ENCODE measurements around the gene SYPL1.

The SYPL1 gene

GRCh38 chr7:106050746-106051117 is 61.4 kb downstream of the SYPL1 start:
- Histone ChIP-seq H3K36me3 (replicated peaks) (no peaks in the 10 kb centered on the region), H3K27me3 (replicated peaks) (peaks cover 11% of the 10 kb centered on the region), H3K27ac (no peak overlapping the region), H3K4me3 (ENCODE audit: low read depth, low read length) (no peak overlapping the region)
- in situ Hi-C loops (cut with HindIII; ENCODE audit: low pct_ligation_motif_present, low sequenced_read_pairs), result loop anchor here (25.0 kb wide), 1 partner anchor 112 kb away; no protein-coding TSS in a partner anchor
- TF ChIP-seq, protein P1, sequence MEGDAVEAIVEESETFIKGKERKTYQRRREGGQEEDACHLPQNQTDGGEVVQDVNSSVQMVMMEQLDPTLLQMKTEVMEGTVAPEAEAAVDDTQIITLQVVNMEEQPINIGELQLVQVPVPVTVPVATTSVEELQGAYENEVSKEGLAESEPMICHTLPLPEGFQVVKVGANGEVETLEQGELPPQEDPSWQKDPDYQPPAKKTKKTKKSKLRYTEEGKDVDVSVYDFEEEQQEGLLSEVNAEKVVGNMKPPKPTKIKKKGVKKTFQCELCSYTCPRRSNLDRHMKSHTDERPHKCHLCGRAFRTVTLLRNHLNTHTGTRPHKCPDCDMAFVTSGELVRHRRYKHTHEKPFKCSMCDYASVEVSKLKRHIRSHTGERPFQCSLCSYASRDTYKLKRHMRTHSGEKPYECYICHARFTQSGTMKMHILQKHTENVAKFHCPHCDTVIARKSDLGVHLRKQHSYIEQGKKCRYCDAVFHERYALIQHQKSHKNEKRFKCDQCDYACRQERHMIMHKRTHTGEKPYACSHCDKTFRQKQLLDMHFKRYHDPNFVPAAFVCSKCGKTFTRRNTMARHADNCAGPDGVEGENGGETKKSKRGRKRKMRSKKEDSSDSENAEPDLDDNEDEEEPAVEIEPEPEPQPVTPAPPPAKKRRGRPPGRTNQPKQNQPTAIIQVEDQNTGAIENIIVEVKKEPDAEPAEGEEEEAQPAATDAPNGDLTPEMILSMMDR (IDR thresholded peaks at IDR 0.05; ENCODE audit: low read depth, low read length, missing control alignments), result no peak
- peak; percentile 30 for DNase-seq

GRCh38 chr7:106050002-106050745 is 61.9 kb downstream of the SYPL1 start:
- H3K4me3 ChIP-seq (ENCODE audit: low read depth, low read length), result no peak overlapping the region
- peaks cover 14% of the 10 kb centered on the region for H3K27me3 ChIP-seq (replicated peaks)
- TF ChIP-seq, protein P1 (IDR thresholded peaks at IDR 0.05; ENCODE audit: low read depth, low read length, missing control alignments), result peak; percentile 51
- in situ Hi-C loops (cut with HindIII; ENCODE audit: low pct_ligation_motif_present, low sequenced_read_pairs), result loop anchor here (25.0 kb wide), 1 partner anchor 112 kb away; no protein-coding TSS in a partner anchor
- H3K27ac ChIP-seq, result no peak overlapping the region
- no peaks in the 10 kb centered on the region for H3K36me3 ChIP-seq (replicated peaks)
- peak; percentile 6 for DNase-seq

DNA sequence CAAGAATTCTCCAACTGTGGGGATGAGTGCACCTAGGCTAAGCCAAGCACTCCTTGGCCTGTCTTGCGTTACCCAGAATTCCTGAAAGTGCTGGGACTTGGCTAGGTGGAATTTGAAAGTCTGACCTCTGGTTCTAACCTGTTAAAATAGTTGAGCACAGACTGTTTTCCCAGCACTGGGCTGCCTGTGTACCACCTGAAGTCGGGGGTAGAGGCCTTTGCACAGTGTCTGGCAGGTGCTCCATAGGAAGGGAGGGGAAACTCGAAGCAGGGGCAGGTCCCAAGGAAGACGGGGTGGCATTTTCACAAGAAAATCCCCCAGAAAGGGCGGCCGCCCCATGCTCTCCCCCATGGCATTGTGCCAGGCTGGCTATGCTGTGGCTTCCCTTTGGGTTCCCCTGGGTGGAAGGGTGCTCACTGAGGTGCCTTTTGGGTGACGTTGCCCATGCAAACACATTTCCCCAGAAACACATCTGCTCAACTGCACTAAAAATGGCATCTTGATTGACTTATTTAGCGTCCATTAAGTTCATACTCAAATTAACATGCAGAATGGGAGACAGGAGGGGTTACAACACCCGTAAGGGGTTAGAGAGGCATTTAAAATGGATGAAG is 62.9 kb downstream of the SYPL1 start:
- TF ChIP-seq, protein P1 (IDR thresholded peaks at IDR 0.05; ENCODE audit: low read depth, low read length, missing control alignments), result no peak
- H3K27me3 ChIP-seq (replicated peaks), result peaks cover 22% of the 10 kb centered on the region
- no peak overlapping the region for H3K27ac ChIP-seq
- in situ Hi-C loops (cut with HindIII; ENCODE audit: low pct_ligation_motif_present, low sequenced_read_pairs), result loop anchor here (25.0 kb wide), 1 partner anchor 287 kb away; no protein-coding TSS in a partner anchor
- no peaks in the 10 kb centered on the region for H3K36me3 ChIP-seq (replicated peaks)
- DNase-seq, result no peak
- H3K4me3 ChIP-seq (ENCODE audit: low read depth, low read length), result no peak overlapping the region

DNA sequence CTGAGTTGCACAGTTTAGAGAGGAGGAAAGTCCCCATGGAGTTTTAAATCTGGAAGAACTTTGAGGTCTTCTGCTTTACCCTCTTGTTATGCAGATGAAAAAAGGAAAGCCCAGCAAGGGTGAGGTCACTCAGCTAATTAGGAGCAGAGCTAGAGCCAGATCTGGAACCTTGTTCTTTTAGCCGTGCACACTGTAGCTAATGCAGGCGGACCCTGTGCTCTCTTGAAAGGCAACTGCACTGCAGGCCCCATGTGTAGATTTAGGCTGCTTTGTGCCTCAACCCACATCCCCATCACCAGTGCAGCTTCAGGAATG is 63.4 kb downstream of the SYPL1 start:
- Histone ChIP-seq H3K36me3 (replicated peaks) (no peaks in the 10 kb centered on the region), H3K27ac (no peak overlapping the region), H3K27me3 (replicated peaks) (peaks cover 26% of the 10 kb centered on the region), H3K4me3 (ENCODE audit: low read depth, low read length) (no peak overlapping the region)
- TF ChIP-seq, protein P1 (IDR thresholded peaks at IDR 0.05; ENCODE audit: low read depth, low read length, missing control alignments), result no peak
- in situ Hi-C loops (cut with HindIII; ENCODE audit: low pct_ligation_motif_present, low sequenced_read_pairs), result loop anchor here (25.0 kb wide), 1 partner anchor 286 kb away; no protein-coding TSS in a partner anchor
- no peak for DNase-seq

GRCh38 chr7:106047818-106048705 is 64.0 kb downstream of the SYPL1 start:
- in situ Hi-C loops (cut with HindIII; ENCODE audit: low pct_ligation_motif_present, low sequenced_read_pairs), result loop anchor here (25.0 kb wide), 1 partner anchor 286 kb away; no protein-coding TSS in a partner anchor
- Histone ChIP-seq H3K4me3 (ENCODE audit: low read depth, low read length) (no peak overlapping the region), H3K27me3 (replicated peaks) (peaks cover 26% of the 10 kb centered on the region), H3K27ac (no peak overlapping the region), H3K36me3 (replicated peaks) (no peaks in the 10 kb centered on the region)
- DNase-seq, result no peak
- TF ChIP-seq, protein P1 (IDR thresholded peaks at IDR 0.05; ENCODE audit: low read depth, low read length, missing control alignments), result no peak

Measured in brain microvascular endothelial cell (primary cell).